Esophagus squamous epithelium (tissue), 4 donors: ENCODE results near the gene RIN3.

Source experiments
- CTCF ChIP-seq, 6 experiments: fragments of 450-650 bp in 4 of 6; fragments of 200-600 bp in 2 of 6; sonication (generic) in 2 of 6; IDR thresholded peaks; one replicate each; pipeline ENCODE4 v1.5.1; 2016 to 2019; ENCODE audit warnings: antibody characterized with exemption in 6 of 6, mild to moderate bottlenecking in 4 of 6, moderate library complexity in 4 of 6
- POLR2A ChIP-seq, 4 donors: fragments of 450-650 bp; IDR thresholded peaks; one replicate each; pipeline ENCODE4 v1.6.1; 2017; ENCODE audit warnings: antibody characterized with exemption in 4 of 4, mild to moderate bottlenecking in 4 of 4, moderate library complexity in 3 of 4

- TF ChIP-seq POLR2A (IDR thresholded peaks at IDR 0.05) (no peak), CTCF (IDR thresholded peaks at IDR 0.05) (no peak)
These were observed 11.9 kb downstream of the RIN3 start for GRCh38 chr14:92525322-92526095.
